Prostate gland (tissue), 2 donors: ENCODE data around the gene TPST2.

ENCODE experiments used
- POLR2A ChIP-seq: fragments of 450-650 bp; IDR thresholded peaks from one replicate; pipeline ENCODE4 v1.6.1; 2016; ENCODE audit warnings: antibody characterized with exemption, mild to moderate bottlenecking
- POLR2AphosphoS5 ChIP-seq: sonication (generic); formaldehyde crosslinking; IDR thresholded peaks from one replicate; pipeline ENCODE4 v1.6.1; 2017; ENCODE audit warnings: antibody characterized with exemption
- TF ChIP-seq, protein P1 (sequence below), 4 experiments: fragments of 200-600 bp in 2 of 4; fragments of 450-650 bp in 2 of 4; sonication (generic) in 2 of 4; IDR thresholded peaks; 1 replicate in 3 of 4; 2 replicates in 1 of 4; pipeline ENCODE4 v1.5.1; 2016 to 2019; ENCODE audit warnings: antibody characterized with exemption in 4 of 4, mild to moderate bottlenecking in 2 of 4, moderate library complexity in 2 of 4

- TF ChIP-seq, protein P1, sequence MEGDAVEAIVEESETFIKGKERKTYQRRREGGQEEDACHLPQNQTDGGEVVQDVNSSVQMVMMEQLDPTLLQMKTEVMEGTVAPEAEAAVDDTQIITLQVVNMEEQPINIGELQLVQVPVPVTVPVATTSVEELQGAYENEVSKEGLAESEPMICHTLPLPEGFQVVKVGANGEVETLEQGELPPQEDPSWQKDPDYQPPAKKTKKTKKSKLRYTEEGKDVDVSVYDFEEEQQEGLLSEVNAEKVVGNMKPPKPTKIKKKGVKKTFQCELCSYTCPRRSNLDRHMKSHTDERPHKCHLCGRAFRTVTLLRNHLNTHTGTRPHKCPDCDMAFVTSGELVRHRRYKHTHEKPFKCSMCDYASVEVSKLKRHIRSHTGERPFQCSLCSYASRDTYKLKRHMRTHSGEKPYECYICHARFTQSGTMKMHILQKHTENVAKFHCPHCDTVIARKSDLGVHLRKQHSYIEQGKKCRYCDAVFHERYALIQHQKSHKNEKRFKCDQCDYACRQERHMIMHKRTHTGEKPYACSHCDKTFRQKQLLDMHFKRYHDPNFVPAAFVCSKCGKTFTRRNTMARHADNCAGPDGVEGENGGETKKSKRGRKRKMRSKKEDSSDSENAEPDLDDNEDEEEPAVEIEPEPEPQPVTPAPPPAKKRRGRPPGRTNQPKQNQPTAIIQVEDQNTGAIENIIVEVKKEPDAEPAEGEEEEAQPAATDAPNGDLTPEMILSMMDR (IDR thresholded peaks at IDR 0.05): no peak
- TF ChIP-seq POLR2AphosphoS5 (no peak), POLR2A (no peak)
Measured at GRCh38 chr22:26545827-26546226, 44.1 kb downstream of the TPST2 start.
